Hepatocyte (in vitro differentiated cells): Measurements from ENCODE around the gene NTSR1. TPM values are rescaled to one million over a fixed set of nuclear protein-coding genes. Genes with fewer than 3 reads are reported as not detected.

Experiments used
- DNase-seq: peaks from one replicate; pipeline ENCODE4 v3.0.0-alpha.2; 2016; ENCODE audit warnings: low spot score
- H2AFZ ChIP-seq: fragments of 200-600 bp; sonication (generic); 2 replicates; pipeline ENCODE4 v1.6.0; 2016; ENCODE audit warnings: antibody characterized with exemption, mild to moderate bottlenecking
- H3K27ac ChIP-seq: fragments of 200-600 bp; sonication (generic); 2 replicates; pipeline ENCODE4 v1.5.1; 2016; ENCODE audit warnings: mild to moderate bottlenecking
- H3K27me3 ChIP-seq: fragments of 200-600 bp; sonication (generic); 2 replicates; pipeline ENCODE4 v1.6.1; 2016
- H3K36me3 ChIP-seq: fragments of 200-600 bp; sonication (generic); replicated peaks from 2 replicates; pipeline ENCODE4 v1.5.1; 2016; ENCODE audit warnings: low read depth; ENCODE audit not compliant: insufficient read depth
- H3K4me1 ChIP-seq: fragments of 200-600 bp; sonication (generic); 2 replicates; pipeline ENCODE4 v1.5.1; 2016; ENCODE audit warnings: mild to moderate bottlenecking, moderate library complexity; ENCODE audit not compliant: insufficient read depth
- H3K4me2 ChIP-seq: fragments of 200-600 bp; sonication (generic); 2 replicates; pipeline ENCODE4 v1.6.0; 2016
- H3K4me3 ChIP-seq: fragments of 200-600 bp; sonication (generic); 2 replicates; pipeline ENCODE4 v1.5.1; 2016; ENCODE audit warnings: mild to moderate bottlenecking
- H3K79me2 ChIP-seq: fragments of 200-600 bp; sonication (generic); 2 replicates; pipeline ENCODE4 v1.6.0; 2017; ENCODE audit warnings: mild to moderate bottlenecking
- H3K9me2 ChIP-seq: fragments of 200-600 bp; sonication (generic); replicated peaks from 2 replicates; pipeline ENCODE4 v1.6.0; 2017; ENCODE audit warnings: mild to moderate bottlenecking; ENCODE audit not compliant: insufficient read depth
- H3K9me3 ChIP-seq: fragments of 200-600 bp; sonication (generic); 2 replicates; pipeline ENCODE4 v1.5.1; 2016; ENCODE audit warnings: low read depth, mild to moderate bottlenecking
- H4K20me1 ChIP-seq: fragments of 200-600 bp; sonication (generic); 2 replicates; pipeline ENCODE4 v1.6.0; 2016; ENCODE audit warnings: mild to moderate bottlenecking; ENCODE audit not compliant: insufficient read depth, poor library complexity, severe bottlenecking
- EZH2 ChIP-seq: fragments of 200-600 bp; sonication (generic); IDR thresholded peaks from 2 replicates; pipeline ENCODE4 v1.6.1; 2016; ENCODE audit warnings: antibody characterized with exemption, mild to moderate bottlenecking, borderline replicate concordance
- EZH2phosphoT487 ChIP-seq: fragments of 200-600 bp; sonication (generic); IDR thresholded peaks from one replicate; pipeline ENCODE4 v1.6.1; 2018; ENCODE audit warnings: antibody characterized with exemption, mild to moderate bottlenecking, low read depth, moderate library complexity; ENCODE audit not compliant: unreplicated experiment, severe bottlenecking
- WGBS: methylation state at CpG from one replicate; pipeline ENCODE4 v1.1.6; 2016; ENCODE audit warnings: low lambda C conversion rate; ENCODE audit errors: missing lambda C conversion rate; 5-methylcytosine and 5-hydroxymethylcytosine counted together
- polyA plus RNA-seq: library from polyadenylated mRNA; unstranded; fragments of >200 nt; fragmentation: Nextera tagmentation; extraction: Ambion mirVana; gene quantifications from 2 replicates; pipeline ENCODE4 v1.2.1, GENCODE V29; 2016
- total RNA-seq: library from RNA; depleted of rRNA; stranded (reverse); fragments of >200 nt; gene quantifications from 2 replicates; pipeline ENCODE4 v1.2.3, GENCODE V29; 2014
- TF ChIP-seq, protein P1 (sequence below): fragments of 200-600 bp; sonication (generic); IDR thresholded peaks from 2 replicates; pipeline ENCODE4 v1.5.1; 2016; ENCODE audit warnings: antibody characterized with exemption, mild to moderate bottlenecking; ENCODE audit not compliant: poor library complexity

Gene NTSR1
- total and polyA plus RNA-seq, 2 experiments from 2014 or later: 0.37 TPM; not detected in 1

GRCh38 chr20:62714006-62714405, 5.4 kb downstream of the NTSR1 start:
- 97% methylated on average over 10 of the region's 10 CpGs for WGBS
- TF ChIP-seq EZH2 (no peak), EZH2phosphoT487 (no peak)
- TF ChIP-seq, protein P1, sequence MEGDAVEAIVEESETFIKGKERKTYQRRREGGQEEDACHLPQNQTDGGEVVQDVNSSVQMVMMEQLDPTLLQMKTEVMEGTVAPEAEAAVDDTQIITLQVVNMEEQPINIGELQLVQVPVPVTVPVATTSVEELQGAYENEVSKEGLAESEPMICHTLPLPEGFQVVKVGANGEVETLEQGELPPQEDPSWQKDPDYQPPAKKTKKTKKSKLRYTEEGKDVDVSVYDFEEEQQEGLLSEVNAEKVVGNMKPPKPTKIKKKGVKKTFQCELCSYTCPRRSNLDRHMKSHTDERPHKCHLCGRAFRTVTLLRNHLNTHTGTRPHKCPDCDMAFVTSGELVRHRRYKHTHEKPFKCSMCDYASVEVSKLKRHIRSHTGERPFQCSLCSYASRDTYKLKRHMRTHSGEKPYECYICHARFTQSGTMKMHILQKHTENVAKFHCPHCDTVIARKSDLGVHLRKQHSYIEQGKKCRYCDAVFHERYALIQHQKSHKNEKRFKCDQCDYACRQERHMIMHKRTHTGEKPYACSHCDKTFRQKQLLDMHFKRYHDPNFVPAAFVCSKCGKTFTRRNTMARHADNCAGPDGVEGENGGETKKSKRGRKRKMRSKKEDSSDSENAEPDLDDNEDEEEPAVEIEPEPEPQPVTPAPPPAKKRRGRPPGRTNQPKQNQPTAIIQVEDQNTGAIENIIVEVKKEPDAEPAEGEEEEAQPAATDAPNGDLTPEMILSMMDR: no peak
- H3K27me3 ChIP-seq: peaks cover 23% of the 10 kb centered on the region

GRCh38 chr20:62714799-62715198, 6.2 kb downstream of the NTSR1 start:
- WGBS: 86% methylated on average over 6 of the region's 6 CpGs
- Histone ChIP-seq H2AFZ (no peak overlapping the region), H3K79me2 (no peaks in the 10 kb centered on the region), H3K27me3 (peaks cover 15% of the 10 kb centered on the region), H3K4me3 (no peak overlapping the region), H3K9me2 (no peaks in the 10 kb centered on the region), H3K27ac (no peak overlapping the region), H3K9me3 (no peaks in the 10 kb centered on the region), H3K4me1 (no peaks in the 10 kb centered on the region), H3K36me3 (no peaks in the 10 kb centered on the region), H4K20me1 (no peaks in the 10 kb centered on the region), H3K4me2 (no peak overlapping the region)
- DNase-seq: no peak
- TF ChIP-seq EZH2phosphoT487: no peak
- no peak for TF ChIP-seq EZH2
- TF ChIP-seq, protein P1: no peak

More at GRCh38 chr20:62714006-62714405, 5.4 kb downstream of the NTSR1 start:
- H4K20me1 ChIP-seq: no peaks in the 10 kb centered on the region
- H3K36me3 ChIP-seq: no peaks in the 10 kb centered on the region
- H3K79me2 ChIP-seq: no peaks in the 10 kb centered on the region
- no peaks in the 10 kb centered on the region for H3K9me2 ChIP-seq
- no peaks in the 10 kb centered on the region for H3K4me1 ChIP-seq
- H3K9me3 ChIP-seq: no peaks in the 10 kb centered on the region
- H3K27ac ChIP-seq: no peak overlapping the region
- H2AFZ ChIP-seq: no peak overlapping the region
- H3K4me3 ChIP-seq: no peak overlapping the region
- no peak overlapping the region for H3K4me2 ChIP-seq
- no peak for DNase-seq

- Histone ChIP-seq H3K27ac (no peak overlapping the region), H3K4me3 (no peak overlapping the region), H3K4me2 (no peak overlapping the region), H3K27me3 (peaks cover 11% of the 10 kb centered on the region), H4K20me1 (no peaks in the 10 kb centered on the region), H2AFZ (no peak overlapping the region), H3K9me3 (peaks cover 2% of the 10 kb centered on the region), H3K79me2 (no peaks in the 10 kb centered on the region), H3K9me2 (no peaks in the 10 kb centered on the region), H3K36me3 (no peaks in the 10 kb centered on the region), H3K4me1 (no peaks in the 10 kb centered on the region)
- TF ChIP-seq, protein P1: no peak
- TF ChIP-seq EZH2phosphoT487 (no peak), EZH2 (no peak)
- 91% methylated on average over 10 of the region's 10 CpGs for WGBS
- no peak for DNase-seq
These were observed 6.6 kb downstream of the NTSR1 start for GRCh38 chr20:62715201-62715600.
